A549 (cell line): ENCODE data around the gene TMEM18. TPM values are rescaled to one million over a fixed set of nuclear protein-coding genes. Genes with fewer than 3 reads are reported as not detected.
A peak's percentile ranks its signal among the peaks of the same experiment; 100 is the strongest.

Source experiments
- ATAC-seq, 2 experiments: fragments of 200-7000 bp in 1 of 2; fragments of >200 bp in 1 of 2; cut with Nextera tagmentation in 1 of 2; cut with Tn5 transposase in 1 of 2; 3 replicates each; pipeline versions ENCODE4 v1.8.0 to v1.9.1; 2018 to 2020; ENCODE audit warnings: mild to moderate bottlenecking in 1 of 2, moderate library complexity in 1 of 2
- CTCF ChIA-PET: fragments of 300-600 bp; sonication (Branson Sonifier 250); formaldehyde crosslinking; extraction: SDS; loops from one replicate; lab custom pipeline; 2021; ENCODE audit warnings: antibody characterized with exemption, inconsistent platforms; lab: Yijun Ruan, JAX
- POLR2A ChIA-PET: fragments of 350-600 bp; formaldehyde crosslinking; extraction: SDS; loops from one replicate; lab custom pipeline; 2021; ENCODE audit warnings: antibody characterized with exemption, inconsistent platforms; lab: Yijun Ruan, JAX
- DNase-seq, 2 experiments: peaks; one replicate each; pipeline versions ENCODE4 v3.0.0 to v3.0.0-alpha.2; 2011 to 2016; ENCODE audit warnings: low read depth in 1 of 2, low spot score in 1 of 2
- FAIRE-seq: peaks from 2 replicates; lab custom pipeline; 2011; peaks lifted over from hg19 to GRCh38; lab: Jason Lieb, UNC
- H3K27ac ChIP-seq, 2 experiments: fragments of >200 bp; sonication (Bioruptor Twin); formaldehyde crosslinking; 3 replicates each; pipeline ENCODE4 v1.5.1; 2016 to 2017
- H3K4me1 ChIP-seq: fragments of >200 bp; sonication (Bioruptor Twin); formaldehyde crosslinking; 3 replicates; pipeline ENCODE4 v1.6.1; 2016
- H3K4me2 ChIP-seq: fragments of >200 bp; sonication (Bioruptor Twin); formaldehyde crosslinking; 3 replicates; pipeline ENCODE4 v1.6.1; 2016
- H3K4me3 ChIP-seq: fragments of >200 bp; sonication (Bioruptor Twin); formaldehyde crosslinking; 3 replicates; pipeline ENCODE4 v1.5.1; 2016
- H3K9me3 ChIP-seq: fragments of >200 bp; sonication (Bioruptor Twin); formaldehyde crosslinking; 3 replicates; pipeline ENCODE4 v1.6.1; 2016
- ATOH8 ChIP-seq: fragments of 250-450 bp; sonication (Bioruptor Pico); IDR thresholded peaks from 2 replicates; pipeline ENCODE4 v1.5.0; 2020; ENCODE audit warnings: low read depth, mild to moderate bottlenecking, moderate library complexity
- BHLHE40 ChIP-seq: IDR thresholded peaks from 2 replicates; pipeline ENCODE4 v1.6.1; 2012; ENCODE audit warnings: low read depth, low read length, inconsistent platforms
- CBX8 ChIP-seq: fragments of 200-600 bp; sonication (generic); IDR thresholded peaks from 2 replicates; pipeline ENCODE4 v1.6.1; 2016
- CHD4 ChIP-seq: fragments of 200-600 bp; sonication (generic); IDR thresholded peaks from 2 replicates; pipeline ENCODE4 v1.6.1; 2016; ENCODE audit warnings: antibody characterized with exemption, mild to moderate bottlenecking, borderline replicate concordance
- E2F6 ChIP-seq: IDR thresholded peaks from 2 replicates; pipeline ENCODE4 v1.6.1; 2012; ENCODE audit warnings: low read depth, borderline replicate concordance
- EHF ChIP-seq: fragments of 250-450 bp; sonication (Bioruptor Pico); IDR thresholded peaks from 2 replicates; pipeline ENCODE4 v1.5.0; 2020; ENCODE audit warnings: mild to moderate bottlenecking
- FOSL2 ChIP-seq, 2 experiments: fragments of 450-650 bp in 1 of 2; fragments of >200 bp in 1 of 2; sonication (Bioruptor Twin) in 1 of 2; formaldehyde crosslinking; IDR thresholded peaks; 2 replicates each; pipeline versions ENCODE4 v1.5.0 to v1.6.1; 2016 to 2020; ENCODE audit warnings: mild to moderate bottlenecking in 1 of 2, moderate library complexity in 1 of 2
- HDAC2 ChIP-seq: fragments of 200-600 bp; sonication (generic); IDR thresholded peaks from 2 replicates; pipeline ENCODE4 v1.6.1; 2016
- HOXA7 ChIP-seq: fragments of 250-450 bp; sonication (Bioruptor Pico); IDR thresholded peaks from 2 replicates; pipeline ENCODE4 v1.5.0; 2020; ENCODE audit warnings: mild to moderate bottlenecking, moderate library complexity
- HOXB13 ChIP-seq: fragments of 250-450 bp; sonication (Bioruptor Pico); IDR thresholded peaks from 2 replicates; pipeline ENCODE4 v1.5.0; 2020; ENCODE audit warnings: low read depth, mild to moderate bottlenecking, moderate library complexity
- HOXB5 ChIP-seq: fragments of 250-450 bp; sonication (Bioruptor Pico); IDR thresholded peaks from 2 replicates; pipeline ENCODE4 v1.5.0; 2020; ENCODE audit warnings: mild to moderate bottlenecking, moderate library complexity
- KDM1A ChIP-seq: fragments of 200-600 bp; sonication (generic); IDR thresholded peaks from 2 replicates; pipeline ENCODE4 v1.6.1; 2016; ENCODE audit warnings: low read depth, mild to moderate bottlenecking
- MAFK ChIP-seq: fragments of 450-650 bp; IDR thresholded peaks from 2 replicates; pipeline ENCODE4 v1.6.1; 2014; ENCODE audit not compliant: partially characterized antibody
- MAZ ChIP-seq: fragments of 150-350 bp; IDR thresholded peaks from 2 replicates; pipeline ENCODE4 v1.6.1; 2014; ENCODE audit warnings: antibody characterized with exemption, low read depth, low read length, borderline replicate concordance
- NFE2L2 ChIP-seq: fragments of 150-350 bp; conservative IDR thresholded peaks from 2 replicates; pipeline ENCODE4 v1.6.1; 2014; ENCODE audit warnings: low read length
- PHF8 ChIP-seq: fragments of 200-600 bp; sonication (generic); IDR thresholded peaks from 2 replicates; pipeline ENCODE4 v1.6.1; 2016; ENCODE audit warnings: low read depth, mild to moderate bottlenecking, antibody characterized with exemption, moderate library complexity, borderline replicate concordance
- POLR2A ChIP-seq: IDR thresholded peaks from 2 replicates; pipeline ENCODE4 v1.6.1; 2012; ENCODE audit warnings: mild to moderate bottlenecking, low read length
- RAD21 ChIP-seq, 2 experiments: fragments of >200 bp in 1 of 2; sonication (Bioruptor Twin) in 1 of 2; formaldehyde crosslinking in 1 of 2; IDR thresholded peaks in 1 of 2; conservative IDR thresholded peaks in 1 of 2; 2 replicates in 1 of 2; 3 replicates in 1 of 2; pipeline ENCODE4 v1.6.1; 2012 to 2018; ENCODE audit warnings: inconsistent platforms in 1 of 2
- RCOR1 ChIP-seq: fragments of 150-350 bp; IDR thresholded peaks from 2 replicates; pipeline ENCODE4 v1.6.1; 2014; ENCODE audit warnings: antibody characterized with exemption, low read length, low read depth
- REST ChIP-seq: fragments of 200-600 bp; sonication (generic); IDR thresholded peaks from 2 replicates; pipeline ENCODE4 v1.6.1; 2016; ENCODE audit warnings: antibody characterized with exemption, mild to moderate bottlenecking, moderate library complexity
- RFX5 ChIP-seq: fragments of 450-650 bp; IDR thresholded peaks from 2 replicates; pipeline ENCODE4 v1.7.1; 2014; ENCODE audit warnings: antibody characterized with exemption, mild to moderate bottlenecking, moderate library complexity
- SREBF2 ChIP-seq: fragments of 450-650 bp; IDR thresholded peaks from 2 replicates; pipeline ENCODE4 v1.6.1; 2014; ENCODE audit warnings: mild to moderate bottlenecking, moderate library complexity
- WGBS: methylation state at CpG from one replicate; pipeline ENCODE4 v1.1.6; 2017; ENCODE audit errors: missing lambda C conversion rate; 5-methylcytosine and 5-hydroxymethylcytosine counted together
- polyA plus RNA-seq, 4 experiments: library from polyadenylated mRNA; depleted of rRNA in 3 of 4; stranded (reverse); fragments of >200 nt; fragmentation: RNase III in 1 of 4; extraction: RNeasy Plus Mini Kit Qiagen cat#74134 plus additional on column Dnase treatment in 1 of 4; gene quantifications; 2 replicates in 3 of 4; 3 replicates in 1 of 4; pipeline ENCODE4 v1.2.3, GENCODE V29; 2011 to 2017

TMEM18 gene
- polyA plus RNA-seq, 2 of the 4 experiments (the other 2 are of a cell fraction) = 35.6 to 75.0 TPM

GRCh38 chr2:689877-690510, 12.8 kb upstream of the TMEM18 start:
- POLR2A ChIA-PET = interaction anchor here (0.6 kb wide), 1 partner anchor 50 kb away, joined by 3 read pairs; no protein-coding TSS in a partner anchor
- Histone ChIP-seq H3K4me3 (no peak overlapping the region), H3K9me3 (peaks cover 29% of the 10 kb centered on the region), H3K4me1 (no peaks in the 10 kb centered on the region), H3K27ac (no peak overlapping the region), H3K4me2 (no peak overlapping the region)
- no peak for DNase-seq
- TF ChIP-seq HOXB5 (CRISPR knock-in tag) (no peak), POLR2A (0 out of 2 replicates have a peak, but pooled peaks have one; percentile 18), RCOR1 (no peak), NFE2L2 (no peak), CHD4 (no peak), KDM1A (no peak), HOXA7 (CRISPR knock-in tag) (no peak), HOXB13 (CRISPR knock-in tag) (no peak)
- CTCF ChIA-PET = interaction anchor here (0.6 to 1.0 kb wide), 3 partner anchors 12 to 30 kb away, joined by 3 read pairs; partner anchors contain the start of gene TMEM18
- no peak for ATAC-seq
- no peak for FAIRE-seq
- WGBS = 43% methylated on average over 19 of the region's 19 CpGs

- ChIA-PET POLR2A (no interaction called here), CTCF (interaction anchor here (0.6 to 1.0 kb wide), 3 partner anchors 12 to 31 kb away, joined by 3 read pairs; partner anchors contain the start of gene TMEM18)
- H3K9me3 ChIP-seq = peaks cover 36% of the 10 kb centered on the region
- no peak for DNase-seq
- WGBS = 34% methylated on average over 5 of the region's 5 CpGs
- no peaks in the 10 kb centered on the region for H3K4me1 ChIP-seq
- H3K4me3 ChIP-seq = no peak overlapping the region
- no peak overlapping the region for H3K27ac ChIP-seq
- no peak overlapping the region for H3K4me2 ChIP-seq
- no peak for TF ChIP-seq RAD21 (conservative IDR thresholded peaks at IDR 0.05 in 1 of 2, IDR thresholded peaks at IDR 0.05 in 1 of 2)
- TF ChIP-seq MAFK = no peak
- no peak for TF ChIP-seq PHF8
- TF ChIP-seq MAZ = no peak
- TF ChIP-seq EHF (CRISPR knock-in tag) = no peak
- no peak for TF ChIP-seq E2F6
- TF ChIP-seq HOXB13 (CRISPR knock-in tag) = no peak
- no peak for TF ChIP-seq SREBF2
- TF ChIP-seq BHLHE40 = no peak
- TF ChIP-seq RFX5 = no peak
- no peak for TF ChIP-seq RCOR1
- no peak for TF ChIP-seq FOSL2 (IDR thresholded peaks at IDR 0.05)
- no peak for TF ChIP-seq FOSL2 (CRISPR knock-in tag; IDR thresholded peaks at IDR 0.05)
- TF ChIP-seq CBX8 = no peak
- TF ChIP-seq ATOH8 = no peak
- TF ChIP-seq HDAC2 = no peak
- TF ChIP-seq REST = no peak
- no peak for ATAC-seq
- no peak for FAIRE-seq
Measured at GRCh38 chr2:689237-689636, 12.0 kb upstream of the TMEM18 start.
